Thyroid gland (tissue), 4 donors: ENCODE results near the gene TRAPPC2B.

Experiments used
- POLR2A ChIP-seq, 2 donors: fragments of 450-650 bp; IDR thresholded peaks; one replicate each; pipeline ENCODE4 v1.6.1; 2017; ENCODE audit warnings: antibody characterized with exemption in 2 of 2, mild to moderate bottlenecking in 2 of 2, moderate library complexity in 1 of 2
- TF ChIP-seq, protein P1 (sequence below), 6 experiments: fragments of 200-600 bp in 3 of 6; fragments of 450-650 bp in 3 of 6; sonication (generic) in 3 of 6; IDR thresholded peaks; one replicate each; pipeline ENCODE4 v1.5.1; 2016 to 2019; ENCODE audit warnings: antibody characterized with exemption in 6 of 6, mild to moderate bottlenecking in 2 of 6, inconsistent platforms in 1 of 6, moderate library complexity in 1 of 6

GRCh38 chr19:57348136-57348535 is 15.2 kb upstream of the TRAPPC2B start:
- TF ChIP-seq, protein P1, sequence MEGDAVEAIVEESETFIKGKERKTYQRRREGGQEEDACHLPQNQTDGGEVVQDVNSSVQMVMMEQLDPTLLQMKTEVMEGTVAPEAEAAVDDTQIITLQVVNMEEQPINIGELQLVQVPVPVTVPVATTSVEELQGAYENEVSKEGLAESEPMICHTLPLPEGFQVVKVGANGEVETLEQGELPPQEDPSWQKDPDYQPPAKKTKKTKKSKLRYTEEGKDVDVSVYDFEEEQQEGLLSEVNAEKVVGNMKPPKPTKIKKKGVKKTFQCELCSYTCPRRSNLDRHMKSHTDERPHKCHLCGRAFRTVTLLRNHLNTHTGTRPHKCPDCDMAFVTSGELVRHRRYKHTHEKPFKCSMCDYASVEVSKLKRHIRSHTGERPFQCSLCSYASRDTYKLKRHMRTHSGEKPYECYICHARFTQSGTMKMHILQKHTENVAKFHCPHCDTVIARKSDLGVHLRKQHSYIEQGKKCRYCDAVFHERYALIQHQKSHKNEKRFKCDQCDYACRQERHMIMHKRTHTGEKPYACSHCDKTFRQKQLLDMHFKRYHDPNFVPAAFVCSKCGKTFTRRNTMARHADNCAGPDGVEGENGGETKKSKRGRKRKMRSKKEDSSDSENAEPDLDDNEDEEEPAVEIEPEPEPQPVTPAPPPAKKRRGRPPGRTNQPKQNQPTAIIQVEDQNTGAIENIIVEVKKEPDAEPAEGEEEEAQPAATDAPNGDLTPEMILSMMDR (IDR thresholded peaks at IDR 0.05): no peak
- TF ChIP-seq POLR2A (IDR thresholded peaks at IDR 0.05): no peak
